Tibial artery (tissue), 4 donors: ENCODE results near the gene TRANK1.

Source experiments
- DNase-seq, 2 donors: peaks; one replicate each; pipeline ENCODE4 v3.0.0-alpha.2; 2019
- H3K27ac ChIP-seq, 2 donors: fragments of 200-600 bp; sonication (generic) in 1 of 2; 1 replicate in 1 of 2; 2 replicates in 1 of 2; pipeline ENCODE4 v1.5.1; 2018 to 2019; ENCODE audit warnings: mild to moderate bottlenecking in 1 of 2
- H3K27me3 ChIP-seq, 2 donors: fragments of 200-600 bp; sonication (generic) in 1 of 2; one replicate each; pipeline versions ENCODE4 v1.5.1 to v1.6.0; 2016 to 2019
- H3K36me3 ChIP-seq, 3 donors: fragments of 200-600 bp; sonication (generic) in 2 of 3; one replicate each; pipeline ENCODE4 v1.5.1; 2016 to 2019; ENCODE audit warnings: mild to moderate bottlenecking in 2 of 3
- H3K4me1 ChIP-seq, 4 donors: fragments of 200-600 bp; sonication (generic) in 2 of 4; 1 replicate in 3 of 4; 2 replicates in 1 of 4; pipeline ENCODE4 v1.5.1; 2016 to 2019
- H3K4me3 ChIP-seq, 2 donors: fragments of 200-600 bp; sonication (generic) in 1 of 2; 1 replicate in 1 of 2; 2 replicates in 1 of 2; pipeline ENCODE4 v1.5.1; 2018 to 2019; ENCODE audit warnings: mild to moderate bottlenecking in 2 of 2
- H3K9me3 ChIP-seq, 3 donors: fragments of 200-600 bp; sonication (generic) in 1 of 3; one replicate each; pipeline ENCODE4 v1.5.1; 2016 to 2019
- CTCF ChIP-seq, 2 experiments: fragments of 200-600 bp in 1 of 2; fragments of 450-650 bp in 1 of 2; IDR thresholded peaks; one replicate each; pipeline ENCODE4 v1.5.1; 2017 to 2019; ENCODE audit warnings: antibody characterized with exemption in 2 of 2, mild to moderate bottlenecking in 1 of 2, moderate library complexity in 1 of 2
- intact Hi-C: fragments of 100-400 bp; cut with DNase I; formaldehyde crosslinking; loops from one replicate; pipeline ENCODE4 v1.15.0; 2023; ENCODE audit warnings: low total_unique reads

The TRANK1 gene

GRCh38 chr3:36811768-36812167, 133.1 kb downstream of the TRANK1 start:
- H3K4me3 ChIP-seq, result no peak overlapping the region
- intact Hi-C loops, result no loop called here
- DNase-seq, result no peak
- peaks cover 0 to 15% (median 0%) of the 10 kb centered on the region in 4 donors for H3K4me1 ChIP-seq
- no peaks in the 10 kb centered on the region for H3K27me3 ChIP-seq
- no peaks in the 10 kb centered on the region for H3K9me3 ChIP-seq
- no peak overlapping the region for H3K27ac ChIP-seq
- TF ChIP-seq CTCF (IDR thresholded peaks at IDR 0.05), result no peak
- no peaks in the 10 kb centered on the region for H3K36me3 ChIP-seq

- no peak for DNase-seq
- H3K9me3 ChIP-seq, result peaks cover 0 to 19% (median 14%) of the 10 kb centered on the region in 3 donors
- no peak for TF ChIP-seq CTCF (IDR thresholded peaks at IDR 0.05)
- no peak overlapping the region for H3K4me3 ChIP-seq
- intact Hi-C loops, result no loop called here
- H3K27me3 ChIP-seq, result no peaks in the 10 kb centered on the region
- H3K36me3 ChIP-seq, result no peaks in the 10 kb centered on the region
- H3K4me1 ChIP-seq, result no peaks in the 10 kb centered on the region
- H3K27ac ChIP-seq, result no peak overlapping the region
Measured at GRCh38 chr3:36804295-36805055, 140.4 kb downstream of the TRANK1 start.

GRCh38 chr3:36803091-36803791, 141.6 kb downstream of the TRANK1 start:
- Histone ChIP-seq H3K27me3 (no peaks in the 10 kb centered on the region), H3K36me3 (no peaks in the 10 kb centered on the region), H3K4me3 (no peak overlapping the region), H3K27ac (no peak overlapping the region), H3K9me3 (peaks cover 0 to 19% (median 14%) of the 10 kb centered on the region in 3 donors), H3K4me1 (no peaks in the 10 kb centered on the region)
- no peak for DNase-seq
- TF ChIP-seq CTCF (IDR thresholded peaks at IDR 0.05), result no peak
- intact Hi-C loops, result no loop called here

GRCh38 chr3:36800533-36801116, 144.2 kb downstream of the TRANK1 start:
- intact Hi-C loops, result no loop called here
- no peak overlapping the region for H3K4me3 ChIP-seq
- no peaks in the 10 kb centered on the region for H3K27me3 ChIP-seq
- no peak for DNase-seq
- no peaks in the 10 kb centered on the region for H3K4me1 ChIP-seq
- H3K9me3 ChIP-seq, result peaks cover 0 to 9% (median 4%) of the 10 kb centered on the region in 3 donors
- H3K36me3 ChIP-seq, result no peaks in the 10 kb centered on the region
- TF ChIP-seq CTCF (IDR thresholded peaks at IDR 0.05), result no peak
- H3K27ac ChIP-seq, result no peak overlapping the region

- TF ChIP-seq CTCF (IDR thresholded peaks at IDR 0.05), result no peak
- intact Hi-C loops, result no loop called here
- Histone ChIP-seq H3K4me1 (no peaks in the 10 kb centered on the region), H3K27ac (no peak overlapping the region), H3K36me3 (no peaks in the 10 kb centered on the region), H3K4me3 (no peak overlapping the region), H3K9me3 (no peaks in the 10 kb centered on the region), H3K27me3 (no peaks in the 10 kb centered on the region)
- no peak for DNase-seq
Measured at GRCh38 chr3:36796881-36797280, 148.0 kb downstream of the TRANK1 start.
